WTC11 (cell line): ENCODE measurements around the gene ABCA3.

ENCODE experiments used
- NR1H2 ChIP-seq: sonication (generic); formaldehyde crosslinking; IDR thresholded peaks from 2 replicates; pipeline ENCODE4 v1.9.0; 2021; ENCODE audit warnings: mild to moderate bottlenecking, moderate library complexity, missing genetic modification reagents
- NR3C1 ChIP-seq: sonication (generic); formaldehyde crosslinking; conservative IDR thresholded peaks from 2 replicates; pipeline ENCODE4 v1.8.1; 2023; ENCODE audit warnings: low read depth, mild to moderate bottlenecking, missing genetic modification reagents
- TCF7 ChIP-seq: sonication (generic); formaldehyde crosslinking; IDR thresholded peaks from 2 replicates; pipeline ENCODE4 v1.8.0; 2022; ENCODE audit warnings: mild to moderate bottlenecking, low read depth, missing genetic modification reagents, moderate library complexity
- ZNF232 ChIP-seq: sonication (generic); formaldehyde crosslinking; IDR thresholded peaks from 2 replicates; pipeline ENCODE4 v1.8.0; 2022; ENCODE audit warnings: mild to moderate bottlenecking, missing genetic modification reagents
- ZNF263 ChIP-seq: sonication (generic); formaldehyde crosslinking; IDR thresholded peaks from 2 replicates; pipeline ENCODE4 v1.8.1; 2022; ENCODE audit warnings: low read depth, mild to moderate bottlenecking, moderate library complexity, missing genetic modification reagents
- TF ChIP-seq, protein P1 (sequence below): fragments of 200-600 bp; IDR thresholded peaks from 2 replicates; pipeline ENCODE4 v1.8.0; 2022; ENCODE audit warnings: antibody characterized with exemption
- TF ChIP-seq, protein P2 (sequence below): sonication (generic); formaldehyde crosslinking; IDR thresholded peaks from 2 replicates; pipeline ENCODE4 v1.8.1; 2022; ENCODE audit warnings: mild to moderate bottlenecking, missing genetic modification reagents, moderate library complexity, borderline replicate concordance
- TF ChIP-seq, protein P3 (sequence below): sonication (generic); formaldehyde crosslinking; conservative IDR thresholded peaks from 2 replicates; pipeline ENCODE4 v1.8.1; 2022; ENCODE audit warnings: mild to moderate bottlenecking, missing genetic modification reagents

DNA sequence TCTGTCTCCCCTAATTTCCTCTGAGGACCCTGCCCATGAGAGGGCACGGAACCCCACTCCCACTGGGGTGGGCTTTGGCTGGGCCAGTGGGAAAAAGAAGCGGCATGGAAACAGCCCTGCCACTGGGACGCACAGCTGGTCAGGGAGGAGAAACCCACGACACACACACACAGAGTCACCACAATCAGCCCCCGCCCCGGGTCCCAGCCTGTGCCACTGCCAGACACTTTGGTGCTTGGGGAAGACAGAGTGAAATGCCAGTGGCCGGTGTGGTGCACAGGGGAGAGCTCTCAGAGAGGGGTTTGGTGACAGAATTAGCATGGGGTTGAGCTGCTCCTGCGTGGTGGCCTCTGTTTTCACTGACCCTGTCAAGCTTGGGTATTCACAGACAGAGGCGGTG is 41.9 kb downstream of the ABCA3 start:
- TF ChIP-seq ZNF232 (CRISPR knock-in tag) = no peak
- TF ChIP-seq TCF7 (CRISPR knock-in tag) = no peak
- TF ChIP-seq, protein P1, sequence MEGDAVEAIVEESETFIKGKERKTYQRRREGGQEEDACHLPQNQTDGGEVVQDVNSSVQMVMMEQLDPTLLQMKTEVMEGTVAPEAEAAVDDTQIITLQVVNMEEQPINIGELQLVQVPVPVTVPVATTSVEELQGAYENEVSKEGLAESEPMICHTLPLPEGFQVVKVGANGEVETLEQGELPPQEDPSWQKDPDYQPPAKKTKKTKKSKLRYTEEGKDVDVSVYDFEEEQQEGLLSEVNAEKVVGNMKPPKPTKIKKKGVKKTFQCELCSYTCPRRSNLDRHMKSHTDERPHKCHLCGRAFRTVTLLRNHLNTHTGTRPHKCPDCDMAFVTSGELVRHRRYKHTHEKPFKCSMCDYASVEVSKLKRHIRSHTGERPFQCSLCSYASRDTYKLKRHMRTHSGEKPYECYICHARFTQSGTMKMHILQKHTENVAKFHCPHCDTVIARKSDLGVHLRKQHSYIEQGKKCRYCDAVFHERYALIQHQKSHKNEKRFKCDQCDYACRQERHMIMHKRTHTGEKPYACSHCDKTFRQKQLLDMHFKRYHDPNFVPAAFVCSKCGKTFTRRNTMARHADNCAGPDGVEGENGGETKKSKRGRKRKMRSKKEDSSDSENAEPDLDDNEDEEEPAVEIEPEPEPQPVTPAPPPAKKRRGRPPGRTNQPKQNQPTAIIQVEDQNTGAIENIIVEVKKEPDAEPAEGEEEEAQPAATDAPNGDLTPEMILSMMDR = no peak
- no peak for TF ChIP-seq NR3C1 (CRISPR knock-in tag)
- TF ChIP-seq ZNF263 (CRISPR knock-in tag) = no peak
- no peak for TF ChIP-seq NR1H2
- TF ChIP-seq, protein P2, sequence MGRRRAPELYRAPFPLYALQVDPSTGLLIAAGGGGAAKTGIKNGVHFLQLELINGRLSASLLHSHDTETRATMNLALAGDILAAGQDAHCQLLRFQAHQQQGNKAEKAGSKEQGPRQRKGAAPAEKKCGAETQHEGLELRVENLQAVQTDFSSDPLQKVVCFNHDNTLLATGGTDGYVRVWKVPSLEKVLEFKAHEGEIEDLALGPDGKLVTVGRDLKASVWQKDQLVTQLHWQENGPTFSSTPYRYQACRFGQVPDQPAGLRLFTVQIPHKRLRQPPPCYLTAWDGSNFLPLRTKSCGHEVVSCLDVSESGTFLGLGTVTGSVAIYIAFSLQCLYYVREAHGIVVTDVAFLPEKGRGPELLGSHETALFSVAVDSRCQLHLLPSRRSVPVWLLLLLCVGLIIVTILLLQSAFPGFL (CRISPR knock-in tag) = no peak
- TF ChIP-seq, protein P3, sequence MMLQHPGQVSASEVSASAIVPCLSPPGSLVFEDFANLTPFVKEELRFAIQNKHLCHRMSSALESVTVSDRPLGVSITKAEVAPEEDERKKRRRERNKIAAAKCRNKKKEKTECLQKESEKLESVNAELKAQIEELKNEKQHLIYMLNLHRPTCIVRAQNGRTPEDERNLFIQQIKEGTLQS (CRISPR knock-in tag) = no peak
